ENCODE measurements around the gene FBLN1. TPM values are rescaled to one million over a fixed set of nuclear protein-coding genes. Genes with fewer than 3 reads are reported as not detected.

Gene FBLN1
- total and polyA plus RNA-seq, 11 donors = 22.4 to 239 (median 44.7) TPM

- DNase-seq (no peak), ATAC-seq (no peak)
- peaks cover 0 to 14% (median 3%) of the 10 kb centered on the region in 12 donors for H3K4me1 ChIP-seq
- intact Hi-C loops (cut with DNase I) = no loop called here
- 90 to 97% (median 94%) methylated on average over 12 to 13 of the region's 13 CpGs for WGBS, 4 donors
- no peaks in the 10 kb centered on the region for H3K9me3 ChIP-seq
- no peaks in the 10 kb centered on the region for H3K27me3 ChIP-seq
- peaks cover 0 to 57% (median 0%) of the 10 kb centered on the region in 9 donors for H3K36me3 ChIP-seq
- no peak overlapping the region for H3K27ac ChIP-seq
- TF ChIP-seq CTCF (IDR thresholded peaks at IDR 0.05) = no peak
- no peak for TF ChIP-seq POLR2A (IDR thresholded peaks at IDR 0.05)
- H3K4me3 ChIP-seq = no peak overlapping the region
These were observed 40.6 kb downstream of the FBLN1 start for GRCh38 chr22:45543243-45543642.

DNA sequence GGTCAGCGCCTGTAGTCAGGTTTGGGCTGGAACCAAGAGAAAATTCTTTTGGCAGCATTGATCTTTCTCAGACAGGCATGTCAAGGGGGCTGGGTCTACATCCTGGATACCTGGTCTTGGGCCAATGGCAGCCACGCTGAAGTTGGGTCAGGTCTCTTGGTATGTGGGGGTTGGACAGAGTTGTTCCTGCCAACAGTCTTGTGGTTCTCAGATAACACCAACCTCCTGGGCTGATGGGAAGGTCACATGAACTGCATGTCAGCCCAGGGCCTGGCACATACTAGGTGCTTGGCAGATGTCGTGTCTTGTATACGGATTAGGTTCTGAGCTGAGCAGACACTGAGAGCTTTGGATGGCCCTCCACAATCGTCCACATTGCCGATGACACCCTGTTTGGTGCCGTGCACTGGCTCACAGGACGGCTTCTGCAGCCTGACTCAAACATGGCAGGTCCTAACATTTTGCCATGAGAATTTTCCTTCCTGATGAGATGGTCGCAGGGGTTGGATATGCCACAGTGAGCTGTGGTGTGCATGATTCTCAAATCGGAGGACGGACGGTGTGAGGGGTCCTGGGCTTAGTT, 42.0 kb downstream of the FBLN1 start:
- ATAC-seq (peak; percentile 28 to 58 (median 40)), DNase-seq (peak in 1 of 5 donors; percentile 60)
- Histone ChIP-seq H3K9me3 (no peaks in the 10 kb centered on the region), H3K36me3 (peaks cover 0 to 59% (median 0%) of the 10 kb centered on the region in 9 donors), H3K4me3 (no peak overlapping the region), H3K4me1 (peaks cover 0 to 20% (median 0%) of the 10 kb centered on the region in 12 donors), H3K27me3 (no peaks in the 10 kb centered on the region), H3K27ac (peak overlapping the region in 1 of 12 donors; percentile 22)
- intact Hi-C loops (cut with DNase I) = no loop called here
- TF ChIP-seq CTCF (IDR thresholded peaks at IDR 0.05) (no peak), POLR2A (IDR thresholded peaks at IDR 0.05) (no peak)
- WGBS, 4 donors = 63 to 82% (median 74%) methylated on average over 12 of the region's 12 CpGs

DNA sequence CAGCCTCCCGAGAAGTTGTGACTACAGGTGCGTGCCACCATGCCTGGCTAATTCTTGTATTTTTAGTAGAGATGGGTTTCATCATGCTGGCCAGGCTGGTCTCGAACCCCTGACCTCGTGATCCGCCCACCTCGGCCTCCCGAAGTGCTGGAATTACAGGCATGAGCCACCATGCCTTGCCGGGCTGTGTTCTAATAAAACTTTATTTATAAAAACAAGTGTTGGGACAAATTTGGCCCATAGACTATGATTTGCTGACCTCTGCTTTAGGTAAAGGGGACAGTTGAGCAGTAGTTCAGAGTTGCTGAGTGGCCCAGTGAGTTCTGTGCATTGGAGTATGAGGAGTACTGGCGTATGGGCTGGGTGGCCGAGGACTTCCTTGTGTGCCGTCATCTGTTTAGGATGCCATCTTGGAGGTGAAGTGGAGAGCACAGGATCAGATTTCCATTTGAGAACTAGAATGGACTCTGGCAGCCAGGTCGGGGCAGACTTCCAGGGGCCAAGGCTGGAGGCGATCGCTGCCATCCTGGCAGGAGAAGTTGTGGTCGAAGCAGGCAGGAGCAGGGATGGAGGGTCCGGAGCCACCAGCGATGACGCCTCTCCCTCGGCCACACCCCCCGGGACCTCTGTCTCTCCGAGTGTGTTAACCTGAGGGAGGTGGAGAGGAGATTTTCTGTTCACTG, 43.8 kb downstream of the FBLN1 start:
- H3K4me3 ChIP-seq = no peak overlapping the region
- no peak overlapping the region for H3K27ac ChIP-seq
- ATAC-seq (no peak), DNase-seq (no peak)
- H3K27me3 ChIP-seq = no peaks in the 10 kb centered on the region
- H3K36me3 ChIP-seq = peaks cover 0 to 52% (median 0%) of the 10 kb centered on the region in 9 donors
- TF ChIP-seq POLR2A (IDR thresholded peaks at IDR 0.05) = no peak
- no peak for TF ChIP-seq CTCF (IDR thresholded peaks at IDR 0.05)
- peaks cover 0 to 35% (median 9%) of the 10 kb centered on the region in 12 donors for H3K4me1 ChIP-seq
- no peaks in the 10 kb centered on the region for H3K9me3 ChIP-seq
- 88 to 95% (median 92%) methylated on average over 18 to 21 of the region's 21 CpGs for WGBS, 4 donors
- intact Hi-C loops (cut with DNase I) = no loop called here

GRCh38 chr22:45547016-45547345, 44.3 kb downstream of the FBLN1 start:
- TF ChIP-seq POLR2A (IDR thresholded peaks at IDR 0.05) (no peak), CTCF (IDR thresholded peaks at IDR 0.05) (no peak)
- Histone ChIP-seq H3K27me3 (no peaks in the 10 kb centered on the region), H3K36me3 (peaks cover 0 to 49% (median 0%) of the 10 kb centered on the region in 9 donors), H3K27ac (no peak overlapping the region), H3K4me3 (no peak overlapping the region), H3K4me1 (peaks cover 0 to 40% (median 14%) of the 10 kb centered on the region in 12 donors), H3K9me3 (no peaks in the 10 kb centered on the region)
- ATAC-seq (no peak), DNase-seq (no peak)
- intact Hi-C loops (cut with DNase I) = no loop called here
- WGBS, 4 donors = 93 to 95% (median 94%) methylated on average over 11 of the region's 11 CpGs
